A549 (cell line): ENCODE data around the gene ARIH2. TPM values are rescaled to one million over a fixed set of nuclear protein-coding genes. Genes with fewer than 3 reads are reported as not detected.

Experiments used
- ATAC-seq, 2 experiments: fragments of 200-7000 bp in 1 of 2; fragments of >200 bp in 1 of 2; cut with Nextera tagmentation in 1 of 2; cut with Tn5 transposase in 1 of 2; 3 replicates each; pipeline versions ENCODE4 v1.8.0 to v1.9.1; 2018 to 2020; ENCODE audit warnings: mild to moderate bottlenecking in 1 of 2, moderate library complexity in 1 of 2
- CTCF ChIA-PET: fragments of 300-600 bp; sonication (Branson Sonifier 250); formaldehyde crosslinking; extraction: SDS; loops from one replicate; lab custom pipeline; 2021; ENCODE audit warnings: antibody characterized with exemption, inconsistent platforms; lab: Yijun Ruan, JAX
- POLR2A ChIA-PET: fragments of 350-600 bp; formaldehyde crosslinking; extraction: SDS; loops from one replicate; lab custom pipeline; 2021; ENCODE audit warnings: antibody characterized with exemption, inconsistent platforms; lab: Yijun Ruan, JAX
- DNase-seq, 2 experiments: peaks; one replicate each; pipeline versions ENCODE4 v3.0.0 to v3.0.0-alpha.2; 2011 to 2016; ENCODE audit warnings: low read depth in 1 of 2, low spot score in 1 of 2
- FAIRE-seq: peaks from 2 replicates; lab custom pipeline; 2011; peaks lifted over from hg19 to GRCh38; lab: Jason Lieb, UNC
- H3K27ac ChIP-seq, 2 experiments: fragments of >200 bp; sonication (Bioruptor Twin); formaldehyde crosslinking; 3 replicates each; pipeline ENCODE4 v1.5.1; 2016 to 2017
- H3K4me1 ChIP-seq: fragments of >200 bp; sonication (Bioruptor Twin); formaldehyde crosslinking; 3 replicates; pipeline ENCODE4 v1.6.1; 2016
- H3K4me2 ChIP-seq: fragments of >200 bp; sonication (Bioruptor Twin); formaldehyde crosslinking; 3 replicates; pipeline ENCODE4 v1.6.1; 2016
- H3K4me3 ChIP-seq: fragments of >200 bp; sonication (Bioruptor Twin); formaldehyde crosslinking; 3 replicates; pipeline ENCODE4 v1.5.1; 2016
- H3K9me3 ChIP-seq: fragments of >200 bp; sonication (Bioruptor Twin); formaldehyde crosslinking; 3 replicates; pipeline ENCODE4 v1.6.1; 2016
- BHLHE40 ChIP-seq: IDR thresholded peaks from 2 replicates; pipeline ENCODE4 v1.6.1; 2012; ENCODE audit warnings: low read depth, low read length, inconsistent platforms
- CBX2 ChIP-seq: fragments of 200-600 bp; sonication (generic); IDR thresholded peaks from 2 replicates; pipeline ENCODE4 v1.6.1; 2016; ENCODE audit warnings: low read depth, mild to moderate bottlenecking, borderline replicate concordance
- CEBPB ChIP-seq, 2 experiments: fragments of >200 bp in 1 of 2; sonication (Bioruptor Twin) in 1 of 2; formaldehyde crosslinking in 1 of 2; IDR thresholded peaks; 2 replicates each; pipeline ENCODE4 v1.6.1; 2012 to 2016
- CHD4 ChIP-seq: fragments of 200-600 bp; sonication (generic); IDR thresholded peaks from 2 replicates; pipeline ENCODE4 v1.6.1; 2016; ENCODE audit warnings: antibody characterized with exemption, mild to moderate bottlenecking, borderline replicate concordance
- EHF ChIP-seq: fragments of 250-450 bp; sonication (Bioruptor Pico); IDR thresholded peaks from 2 replicates; pipeline ENCODE4 v1.5.0; 2020; ENCODE audit warnings: mild to moderate bottlenecking
- EP300 ChIP-seq, 2 experiments: fragments of >200 bp; sonication (Bioruptor Twin); formaldehyde crosslinking; IDR thresholded peaks; 2 replicates in 1 of 2; 3 replicates in 1 of 2; pipeline ENCODE4 v1.6.1; 2016 to 2017
- ESRRA ChIP-seq: fragments of 150-350 bp; IDR thresholded peaks from 2 replicates; pipeline ENCODE4 v1.6.1; 2014; ENCODE audit warnings: mild to moderate bottlenecking, low read length, borderline replicate concordance
- FOSB ChIP-seq: fragments of 250-450 bp; sonication (Bioruptor Pico); IDR thresholded peaks from 2 replicates; pipeline ENCODE4 v1.5.0; 2020; ENCODE audit warnings: mild to moderate bottlenecking, moderate library complexity
- HDAC2 ChIP-seq: fragments of 200-600 bp; sonication (generic); IDR thresholded peaks from 2 replicates; pipeline ENCODE4 v1.6.1; 2016
- HOXB13 ChIP-seq: fragments of 250-450 bp; sonication (Bioruptor Pico); IDR thresholded peaks from 2 replicates; pipeline ENCODE4 v1.5.0; 2020; ENCODE audit warnings: low read depth, mild to moderate bottlenecking, moderate library complexity
- KDM1A ChIP-seq: fragments of 200-600 bp; sonication (generic); IDR thresholded peaks from 2 replicates; pipeline ENCODE4 v1.6.1; 2016; ENCODE audit warnings: low read depth, mild to moderate bottlenecking
- KDM5A ChIP-seq: fragments of 200-600 bp; sonication (generic); IDR thresholded peaks from 2 replicates; pipeline ENCODE4 v1.6.1; 2016; ENCODE audit warnings: antibody characterized with exemption, mild to moderate bottlenecking
- MYC ChIP-seq: IDR thresholded peaks from 2 replicates; pipeline ENCODE4 v1.6.1; 2012; ENCODE audit warnings: mild to moderate bottlenecking, inconsistent platforms, low read length, improper control_type of control experiment, borderline replicate concordance
- NPAS2 ChIP-seq: fragments of 250-450 bp; sonication (Bioruptor Pico); IDR thresholded peaks from 2 replicates; pipeline ENCODE4 v1.8.0; 2022; ENCODE audit warnings: mild to moderate bottlenecking, moderate library complexity, borderline replicate concordance
- PHF8 ChIP-seq: fragments of 200-600 bp; sonication (generic); IDR thresholded peaks from 2 replicates; pipeline ENCODE4 v1.6.1; 2016; ENCODE audit warnings: low read depth, mild to moderate bottlenecking, antibody characterized with exemption, moderate library complexity, borderline replicate concordance
- RFX5 ChIP-seq: fragments of 450-650 bp; IDR thresholded peaks from 2 replicates; pipeline ENCODE4 v1.7.1; 2014; ENCODE audit warnings: antibody characterized with exemption, mild to moderate bottlenecking, moderate library complexity
- SMC3 ChIP-seq: fragments of >200 bp; sonication (Bioruptor Twin); formaldehyde crosslinking; IDR thresholded peaks from 3 replicates; pipeline ENCODE4 v1.6.1; 2018; ENCODE audit warnings: inconsistent platforms
- SREBF2 ChIP-seq: fragments of 450-650 bp; IDR thresholded peaks from 2 replicates; pipeline ENCODE4 v1.6.1; 2014; ENCODE audit warnings: mild to moderate bottlenecking, moderate library complexity
- TFCP2L1 ChIP-seq: fragments of 250-450 bp; sonication (Bioruptor Pico); IDR thresholded peaks from 2 replicates; pipeline ENCODE4 v1.5.0; 2021; ENCODE audit warnings: mild to moderate bottlenecking
- ZFP36 ChIP-seq: fragments of 450-650 bp; IDR thresholded peaks from 2 replicates; pipeline ENCODE4 v1.6.1; 2014; ENCODE audit warnings: borderline replicate concordance; ENCODE audit not compliant: partially characterized antibody
- ZNF302 ChIP-seq: fragments of 250-450 bp; sonication (Bioruptor Pico); IDR thresholded peaks from 2 replicates; pipeline ENCODE4 v1.9.0; 2021; ENCODE audit warnings: inconsistent platforms, mild to moderate bottlenecking, moderate library complexity
- ZSCAN20 ChIP-seq: fragments of 250-450 bp; sonication (Bioruptor Pico); IDR thresholded peaks from 2 replicates; pipeline ENCODE4 v1.8.0; 2022; ENCODE audit warnings: mild to moderate bottlenecking, moderate library complexity
- WGBS: methylation state at CpG from one replicate; pipeline ENCODE4 v1.1.6; 2017; ENCODE audit errors: missing lambda C conversion rate; 5-methylcytosine and 5-hydroxymethylcytosine counted together
- polyA plus RNA-seq, 4 experiments: library from polyadenylated mRNA; depleted of rRNA in 3 of 4; stranded (reverse); fragments of >200 nt; fragmentation: RNase III in 1 of 4; extraction: RNeasy Plus Mini Kit Qiagen cat#74134 plus additional on column Dnase treatment in 1 of 4; gene quantifications; 2 replicates in 3 of 4; 3 replicates in 1 of 4; pipeline ENCODE4 v1.2.3, GENCODE V29; 2011 to 2017
- TF ChIP-seq, protein P1 (sequence below): fragments of 150-350 bp; IDR thresholded peaks from 2 replicates; pipeline ENCODE4 v1.6.1; 2014; ENCODE audit warnings: low read depth, mild to moderate bottlenecking, low read length

The ARIH2 gene
- polyA plus RNA-seq, 2 of the 4 experiments (the other 2 are of a cell fraction) = 52.4 to 88.8 TPM

- Histone ChIP-seq H3K4me1 (no peaks in the 10 kb centered on the region), H3K9me3 (no peaks in the 10 kb centered on the region), H3K4me2 (no peak overlapping the region), H3K4me3 (no peak overlapping the region), H3K27ac (no peak overlapping the region)
- FAIRE-seq (no peak), ATAC-seq (no peak), DNase-seq (no peak)
- TF ChIP-seq CBX2 (no peak), HOXB13 (CRISPR knock-in tag) (no peak), ZSCAN20 (no peak), SMC3 (no peak), ZNF302 (no peak), MYC (no peak), FOSB (CRISPR knock-in tag) (no peak), HDAC2 (no peak), CEBPB (IDR thresholded peaks at IDR 0.05) (no peak)
- TF ChIP-seq, protein P1, sequence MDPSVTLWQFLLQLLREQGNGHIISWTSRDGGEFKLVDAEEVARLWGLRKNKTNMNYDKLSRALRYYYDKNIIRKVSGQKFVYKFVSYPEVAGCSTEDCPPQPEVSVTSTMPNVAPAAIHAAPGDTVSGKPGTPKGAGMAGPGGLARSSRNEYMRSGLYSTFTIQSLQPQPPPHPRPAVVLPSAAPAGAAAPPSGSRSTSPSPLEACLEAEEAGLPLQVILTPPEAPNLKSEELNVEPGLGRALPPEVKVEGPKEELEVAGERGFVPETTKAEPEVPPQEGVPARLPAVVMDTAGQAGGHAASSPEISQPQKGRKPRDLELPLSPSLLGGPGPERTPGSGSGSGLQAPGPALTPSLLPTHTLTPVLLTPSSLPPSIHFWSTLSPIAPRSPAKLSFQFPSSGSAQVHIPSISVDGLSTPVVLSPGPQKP = no peak
- POLR2A ChIA-PET = no interaction called here
- 82% methylated on average over 5 of the region's 6 CpGs for WGBS
- CTCF ChIA-PET = no interaction called here
Measured at GRCh38 chr3:48879994-48880377, 38.7 kb upstream of the ARIH2 start.

DNA sequence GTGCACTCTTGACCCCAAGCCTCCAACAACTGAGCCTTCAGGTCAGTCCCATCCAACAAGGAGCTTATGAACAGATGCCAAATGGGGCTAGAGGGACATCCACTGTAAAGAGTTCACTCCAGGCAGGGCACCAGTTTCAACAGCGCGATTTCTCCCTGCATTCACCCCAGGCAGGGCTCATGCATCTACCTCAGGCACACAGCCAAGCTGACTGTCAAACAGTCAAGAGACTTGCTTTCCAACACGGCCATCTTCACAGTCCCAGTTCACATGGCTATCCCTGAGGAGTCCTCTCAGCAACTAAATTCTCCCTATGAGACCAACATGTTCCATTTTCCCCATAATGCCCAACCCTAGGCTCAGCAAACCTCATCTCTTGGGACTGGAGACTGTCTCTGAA is 37.6 kb upstream of the ARIH2 start:
- H3K4me2 ChIP-seq = no peak overlapping the region
- H3K9me3 ChIP-seq = no peaks in the 10 kb centered on the region
- no peak overlapping the region for H3K27ac ChIP-seq
- FAIRE-seq (no peak), DNase-seq (no peak), ATAC-seq (no peak)
- H3K4me3 ChIP-seq = no peak overlapping the region
- ChIA-PET CTCF (no interaction called here), POLR2A (interaction anchor here (0.7 kb wide), 1 partner anchor 36 kb away, joined by 4 read pairs; no protein-coding TSS in a partner anchor)
- 79% methylated on average over 2 of the region's 3 CpGs for WGBS
- TF ChIP-seq EP300 (IDR thresholded peaks at IDR 0.05) (no peak), ZFP36 (no peak), SREBF2 (no peak), TFCP2L1 (no peak), EHF (CRISPR knock-in tag) (no peak), KDM1A (no peak), PHF8 (no peak), CHD4 (no peak), FOSB (CRISPR knock-in tag) (no peak), NPAS2 (CRISPR knock-in tag) (no peak)
- TF ChIP-seq, protein P1 = no peak
- H3K4me1 ChIP-seq = peaks cover 6% of the 10 kb centered on the region; the same call in 1 of the 3 replicates

- DNase-seq = no peak
- H3K4me1 ChIP-seq = peaks cover 9% of the 10 kb centered on the region; the same call in 1 of the 3 replicates
- no peak for ATAC-seq
- no peak for TF ChIP-seq ESRRA
- no peak for TF ChIP-seq RFX5
- no peak for TF ChIP-seq KDM5A
- TF ChIP-seq BHLHE40 = no peak
- TF ChIP-seq, all 56 proteins: peak for 0
- ChIA-PET CTCF (no interaction called here), POLR2A (no interaction called here)
- Histone ChIP-seq H3K9me3 (no peaks in the 10 kb centered on the region), H3K4me2 (no peak overlapping the region), H3K4me3 (no peak overlapping the region), H3K27ac (no peak overlapping the region)
- no peak for FAIRE-seq
- WGBS = 96% methylated on average over 5 of the region's 5 CpGs
Measured at GRCh38 chr3:48881652-48882114, 37.0 kb upstream of the ARIH2 start.
